ENCODE data around the gene CD164L2. TPM values are rescaled to one million over a fixed set of nuclear protein-coding genes. Genes with fewer than 3 reads are reported as not detected.
"Not testable (repeated sequence)": the region's sequence is repeated elsewhere in the genome, so short reads cannot be mapped to it uniquely, and the experiment has no call there.

The CD164L2 gene
- total RNA-seq, 1 donor from 2014 or later: not detected

DNA sequence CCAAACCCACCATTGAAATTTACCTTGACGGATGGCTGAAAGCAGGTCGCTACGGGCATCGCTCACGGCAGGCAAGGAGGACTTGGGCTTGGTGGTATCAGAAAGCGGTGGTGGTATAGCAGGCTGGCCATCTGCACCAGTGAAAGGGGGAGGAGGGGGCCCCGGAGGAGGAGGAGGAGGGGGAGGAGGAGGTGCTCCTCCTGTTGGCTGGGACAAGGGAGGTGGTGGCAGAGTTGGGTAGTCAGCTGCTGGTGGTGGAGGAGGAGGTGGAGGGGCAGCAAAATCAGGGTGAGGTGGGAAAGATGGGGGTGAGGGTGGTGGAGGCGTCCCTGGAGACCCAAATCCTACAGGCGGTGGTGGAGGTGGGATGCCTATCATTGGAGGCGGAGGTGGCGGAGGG, 26.5 kb upstream of the CD164L2 start:
- peaks cover 34% of the 10 kb centered on the region for H3K36me3 ChIP-seq (ENCODE audit: insufficient read depth, low read length)
- peaks cover 14% of the 10 kb centered on the region for H3K4me1 ChIP-seq (ENCODE audit: insufficient read depth, low read length)
- H3K9me3 ChIP-seq (ENCODE audit: insufficient read depth, low read depth, low read length): no peaks in the 10 kb centered on the region
- Mint-ChIP-seq H3K27ac (ENCODE audit: unreplicated experiment) (no peak overlapping the region), H3K4me1 (ENCODE audit: low read depth, unreplicated experiment) (peaks cover 7% of the 10 kb centered on the region), H3K4me3 (ENCODE audit: unreplicated experiment) (no peak overlapping the region), H3K27me3 (ENCODE audit: low read depth, unreplicated experiment) (no peaks in the 10 kb centered on the region), H3K36me3 (ENCODE audit: low read depth, unreplicated experiment) (peaks cover 41% of the 10 kb centered on the region), H3K9me3 (ENCODE audit: unreplicated experiment) (no peaks in the 10 kb centered on the region)
- no peak for FAIRE-seq
- H3K27ac ChIP-seq (ENCODE audit: low read depth, low read length): no peak overlapping the region
- no peak for DNase-seq (ENCODE audit: low read depth)
- no peaks in the 10 kb centered on the region for H3K27me3 ChIP-seq (ENCODE audit: insufficient read depth, low read length)
- H3K9ac ChIP-seq (ENCODE audit: low read length): no peak overlapping the region
- no peaks in the 10 kb centered on the region for H3K79me2 ChIP-seq (ENCODE audit: insufficient read depth, low read length)
- no peaks in the 10 kb centered on the region for H4K20me1 ChIP-seq (ENCODE audit: insufficient read depth, low read length)
- H3K4me2 ChIP-seq (ENCODE audit: low read length): no peak overlapping the region
- TF ChIP-seq EZH2 (IDR thresholded peaks at IDR 0.05; ENCODE audit: insufficient read depth, low read length): no peak
- TF ChIP-seq, protein P1, sequence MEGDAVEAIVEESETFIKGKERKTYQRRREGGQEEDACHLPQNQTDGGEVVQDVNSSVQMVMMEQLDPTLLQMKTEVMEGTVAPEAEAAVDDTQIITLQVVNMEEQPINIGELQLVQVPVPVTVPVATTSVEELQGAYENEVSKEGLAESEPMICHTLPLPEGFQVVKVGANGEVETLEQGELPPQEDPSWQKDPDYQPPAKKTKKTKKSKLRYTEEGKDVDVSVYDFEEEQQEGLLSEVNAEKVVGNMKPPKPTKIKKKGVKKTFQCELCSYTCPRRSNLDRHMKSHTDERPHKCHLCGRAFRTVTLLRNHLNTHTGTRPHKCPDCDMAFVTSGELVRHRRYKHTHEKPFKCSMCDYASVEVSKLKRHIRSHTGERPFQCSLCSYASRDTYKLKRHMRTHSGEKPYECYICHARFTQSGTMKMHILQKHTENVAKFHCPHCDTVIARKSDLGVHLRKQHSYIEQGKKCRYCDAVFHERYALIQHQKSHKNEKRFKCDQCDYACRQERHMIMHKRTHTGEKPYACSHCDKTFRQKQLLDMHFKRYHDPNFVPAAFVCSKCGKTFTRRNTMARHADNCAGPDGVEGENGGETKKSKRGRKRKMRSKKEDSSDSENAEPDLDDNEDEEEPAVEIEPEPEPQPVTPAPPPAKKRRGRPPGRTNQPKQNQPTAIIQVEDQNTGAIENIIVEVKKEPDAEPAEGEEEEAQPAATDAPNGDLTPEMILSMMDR (IDR thresholded peaks at IDR 0.05; ENCODE audit: insufficient read depth, low read depth, low read length): no peak
- no peak overlapping the region for H2AFZ ChIP-seq (ENCODE audit: low read depth, low read length)
- no peak overlapping the region for H3K4me3 ChIP-seq (ENCODE audit: insufficient read depth, low read depth, low read length)

- Histone ChIP-seq H3K27ac (ENCODE audit: low read depth, low read length) (no peak overlapping the region), H3K36me3 (ENCODE audit: insufficient read depth, low read length) (peaks cover 21% of the 10 kb centered on the region), H3K4me2 (ENCODE audit: low read length) (peak overlapping the region; percentile 6), H3K4me1 (ENCODE audit: insufficient read depth, low read length) (peaks cover 22% of the 10 kb centered on the region), H3K4me3 (ENCODE audit: insufficient read depth, low read depth, low read length) (no peak overlapping the region), H3K27me3 (ENCODE audit: insufficient read depth, low read length) (no peaks in the 10 kb centered on the region), H2AFZ (ENCODE audit: low read depth, low read length) (no peak overlapping the region), H4K20me1 (ENCODE audit: insufficient read depth, low read length) (no peaks in the 10 kb centered on the region), H3K9ac (ENCODE audit: low read length) (no peak overlapping the region), H3K9me3 (ENCODE audit: insufficient read depth, low read depth, low read length) (no peaks in the 10 kb centered on the region), H3K79me2 (ENCODE audit: insufficient read depth, low read length) (no peaks in the 10 kb centered on the region)
- H3K27ac Mint-ChIP-seq (ENCODE audit: unreplicated experiment): no peak overlapping the region
- no peaks in the 10 kb centered on the region for H3K9me3 Mint-ChIP-seq (ENCODE audit: unreplicated experiment)
- FAIRE-seq (no peak), DNase-seq (ENCODE audit: low read depth) (peak; percentile 61)
- H3K36me3 Mint-ChIP-seq (ENCODE audit: low read depth, unreplicated experiment): peaks cover 27% of the 10 kb centered on the region
- H3K4me1 Mint-ChIP-seq (ENCODE audit: low read depth, unreplicated experiment): peaks cover 17% of the 10 kb centered on the region
- H3K27me3 Mint-ChIP-seq (ENCODE audit: low read depth, unreplicated experiment): no peaks in the 10 kb centered on the region
- H3K4me3 Mint-ChIP-seq (ENCODE audit: unreplicated experiment): no peak overlapping the region
- TF ChIP-seq EZH2 (IDR thresholded peaks at IDR 0.05; ENCODE audit: insufficient read depth, low read length): no peak
- TF ChIP-seq, protein P1 (IDR thresholded peaks at IDR 0.05; ENCODE audit: insufficient read depth, low read depth, low read length): no peak
Observed at GRCh38 chr1:27408151-27408550, 25.0 kb upstream of the CD164L2 start.

- H3K9me3 Mint-ChIP-seq (ENCODE audit: unreplicated experiment); H3K9ac ChIP-seq (ENCODE audit: low read length); H4K20me1 ChIP-seq (ENCODE audit: insufficient read depth, low read length); H3K27me3 ChIP-seq (ENCODE audit: insufficient read depth, low read length); H3K27ac ChIP-seq (ENCODE audit: low read depth, low read length); DNase-seq (ENCODE audit: low read depth); H3K4me2 ChIP-seq (ENCODE audit: low read length); H3K36me3 ChIP-seq (ENCODE audit: insufficient read depth, low read length); H3K27ac Mint-ChIP-seq (ENCODE audit: unreplicated experiment); H3K4me3 Mint-ChIP-seq (ENCODE audit: unreplicated experiment); FAIRE-seq; H3K79me2 ChIP-seq (ENCODE audit: insufficient read depth, low read length); H3K9me3 ChIP-seq (ENCODE audit: insufficient read depth, low read depth, low read length); H2AFZ ChIP-seq (ENCODE audit: low read depth, low read length); H3K4me3 ChIP-seq (ENCODE audit: insufficient read depth, low read depth, low read length); H3K27me3 Mint-ChIP-seq (ENCODE audit: low read depth, unreplicated experiment): not testable (repeated sequence)
- peaks cover 17% of the 10 kb centered on the region for H3K4me1 Mint-ChIP-seq (ENCODE audit: low read depth, unreplicated experiment)
- peaks cover 20% of the 10 kb centered on the region for H3K36me3 Mint-ChIP-seq (ENCODE audit: low read depth, unreplicated experiment)
- peaks cover 28% of the 10 kb centered on the region for H3K4me1 ChIP-seq (ENCODE audit: insufficient read depth, low read length)
Observed at GRCh38 chr1:27406791-27407190, 23.7 kb upstream of the CD164L2 start.

Data from astrocyte (in vitro differentiated cells and primary cell).